Tibial artery (tissue), 4 donors: Measurements from ENCODE around the gene LDLRAD3.

Experiments
- DNase-seq, 2 donors: peaks; one replicate each; pipeline ENCODE4 v3.0.0-alpha.2; 2019
- H3K27ac ChIP-seq, 2 donors: fragments of 200-600 bp; sonication (generic) in 1 of 2; 1 replicate in 1 of 2; 2 replicates in 1 of 2; pipeline ENCODE4 v1.5.1; 2018 to 2019; ENCODE audit warnings: mild to moderate bottlenecking in 1 of 2
- H3K27me3 ChIP-seq, 2 donors: fragments of 200-600 bp; sonication (generic) in 1 of 2; one replicate each; pipeline versions ENCODE4 v1.5.1 to v1.6.0; 2016 to 2019
- H3K36me3 ChIP-seq, 3 donors: fragments of 200-600 bp; sonication (generic) in 2 of 3; one replicate each; pipeline ENCODE4 v1.5.1; 2016 to 2019; ENCODE audit warnings: mild to moderate bottlenecking in 2 of 3
- H3K4me1 ChIP-seq, 4 donors: fragments of 200-600 bp; sonication (generic) in 2 of 4; 1 replicate in 3 of 4; 2 replicates in 1 of 4; pipeline ENCODE4 v1.5.1; 2016 to 2019
- H3K4me3 ChIP-seq, 2 donors: fragments of 200-600 bp; sonication (generic) in 1 of 2; 1 replicate in 1 of 2; 2 replicates in 1 of 2; pipeline ENCODE4 v1.5.1; 2018 to 2019; ENCODE audit warnings: mild to moderate bottlenecking in 2 of 2
- H3K9me3 ChIP-seq, 3 donors: fragments of 200-600 bp; sonication (generic) in 1 of 3; one replicate each; pipeline ENCODE4 v1.5.1; 2016 to 2019
- CTCF ChIP-seq, 2 experiments: fragments of 200-600 bp in 1 of 2; fragments of 450-650 bp in 1 of 2; IDR thresholded peaks; one replicate each; pipeline ENCODE4 v1.5.1; 2017 to 2019; ENCODE audit warnings: antibody characterized with exemption in 2 of 2, mild to moderate bottlenecking in 1 of 2, moderate library complexity in 1 of 2
- intact Hi-C: fragments of 100-400 bp; cut with DNase I; formaldehyde crosslinking; loops from one replicate; pipeline ENCODE4 v1.15.0; 2023; ENCODE audit warnings: low total_unique reads

Gene LDLRAD3

GRCh38 chr11:36258730-36259360, 315.0 kb downstream of the LDLRAD3 start:
- DNase-seq, result peak; percentile 51 to 73
- intact Hi-C loops, result no loop called here
- peak; percentile 43 to 53 for TF ChIP-seq CTCF (IDR thresholded peaks at IDR 0.05)
- no peaks in the 10 kb centered on the region for H3K4me1 ChIP-seq
- H3K4me3 ChIP-seq, result no peak overlapping the region
- peaks cover 0 to 5% (median 0%) of the 10 kb centered on the region in 3 donors for H3K9me3 ChIP-seq
- no peak overlapping the region for H3K27ac ChIP-seq
- H3K36me3 ChIP-seq, result no peaks in the 10 kb centered on the region
- peaks cover 0 to 7% of the 10 kb centered on the region in 2 donors for H3K27me3 ChIP-seq

GRCh38 chr11:36261094-36261493, 317.2 kb downstream of the LDLRAD3 start:
- no peak overlapping the region for H3K4me3 ChIP-seq
- peaks cover 0 to 3% (median 0%) of the 10 kb centered on the region in 4 donors for H3K4me1 ChIP-seq
- intact Hi-C loops, result loop anchor here (5.0 to 10.0 kb wide), 2 partner anchors 644 to 1346 kb away; partner anchors contain the start of genes APIP, FJX1 and PDHX
- peaks cover 0 to 7% of the 10 kb centered on the region in 2 donors for H3K27me3 ChIP-seq
- H3K27ac ChIP-seq, result no peak overlapping the region
- H3K36me3 ChIP-seq, result no peaks in the 10 kb centered on the region
- TF ChIP-seq CTCF (IDR thresholded peaks at IDR 0.05), result no peak
- H3K9me3 ChIP-seq, result peaks cover 0 to 4% (median 0%) of the 10 kb centered on the region in 3 donors
- DNase-seq, result no peak

- Histone ChIP-seq H3K9me3 (no peaks in the 10 kb centered on the region), H3K27me3 (peaks cover 0 to 3% of the 10 kb centered on the region in 2 donors), H3K4me3 (no peak overlapping the region), H3K27ac (no peak overlapping the region), H3K36me3 (peaks cover 0 to under 1% (median 0%) of the 10 kb centered on the region in 3 donors), H3K4me1 (peaks cover 0 to 3% (median 0%) of the 10 kb centered on the region in 4 donors)
- intact Hi-C loops, result loop anchor here (5.0 to 10.0 kb wide), 2 partner anchors 647 to 1349 kb away; partner anchors contain the start of genes APIP, FJX1 and PDHX
- DNase-seq, result no peak
- no peak for TF ChIP-seq CTCF (IDR thresholded peaks at IDR 0.05)
Observed at GRCh38 chr11:36264011-36264972, 320.4 kb downstream of the LDLRAD3 start.

GRCh38 chr11:36264973-36265344, 321.1 kb downstream of the LDLRAD3 start:
- Histone ChIP-seq H3K9me3 (no peaks in the 10 kb centered on the region), H3K27me3 (peaks cover 0 to 3% of the 10 kb centered on the region in 2 donors), H3K27ac (no peak overlapping the region), H3K36me3 (peaks cover 0 to 7% (median 0%) of the 10 kb centered on the region in 3 donors), H3K4me3 (no peak overlapping the region), H3K4me1 (peaks cover 0 to 3% (median 0%) of the 10 kb centered on the region in 4 donors)
- no peak for TF ChIP-seq CTCF (IDR thresholded peaks at IDR 0.05)
- intact Hi-C loops, result loop anchor here (5.0 to 10.0 kb wide), 2 partner anchors 648 to 1350 kb away; partner anchors contain the start of genes APIP, FJX1 and PDHX
- no peak for DNase-seq

- Histone ChIP-seq H3K4me3 (no peak overlapping the region), H3K36me3 (peaks cover 0 to 17% (median 3%) of the 10 kb centered on the region in 3 donors), H3K27me3 (peaks cover 0 to 3% of the 10 kb centered on the region in 2 donors), H3K27ac (no peak overlapping the region), H3K9me3 (no peaks in the 10 kb centered on the region), H3K4me1 (peaks cover 0 to 3% (median 0%) of the 10 kb centered on the region in 4 donors)
- intact Hi-C loops, result loop anchor here (10.0 kb wide), 1 partner anchor 1351 kb away; the partner anchor contains the start of genes APIP and PDHX
- peak in 1 of 2 donors; percentile 27 for DNase-seq
- peak; percentile 75 to 76 for TF ChIP-seq CTCF (IDR thresholded peaks at IDR 0.05)
Observed at GRCh38 chr11:36265793-36266628, 322.1 kb downstream of the LDLRAD3 start.
